ENCODE results near the gene PROZ. TPM values are rescaled to one million over a fixed set of nuclear protein-coding genes. Genes with fewer than 3 reads are reported as not detected.

The PROZ gene
- total and polyA plus RNA-seq, 3 experiments from 2014 or later = not detected

DNA sequence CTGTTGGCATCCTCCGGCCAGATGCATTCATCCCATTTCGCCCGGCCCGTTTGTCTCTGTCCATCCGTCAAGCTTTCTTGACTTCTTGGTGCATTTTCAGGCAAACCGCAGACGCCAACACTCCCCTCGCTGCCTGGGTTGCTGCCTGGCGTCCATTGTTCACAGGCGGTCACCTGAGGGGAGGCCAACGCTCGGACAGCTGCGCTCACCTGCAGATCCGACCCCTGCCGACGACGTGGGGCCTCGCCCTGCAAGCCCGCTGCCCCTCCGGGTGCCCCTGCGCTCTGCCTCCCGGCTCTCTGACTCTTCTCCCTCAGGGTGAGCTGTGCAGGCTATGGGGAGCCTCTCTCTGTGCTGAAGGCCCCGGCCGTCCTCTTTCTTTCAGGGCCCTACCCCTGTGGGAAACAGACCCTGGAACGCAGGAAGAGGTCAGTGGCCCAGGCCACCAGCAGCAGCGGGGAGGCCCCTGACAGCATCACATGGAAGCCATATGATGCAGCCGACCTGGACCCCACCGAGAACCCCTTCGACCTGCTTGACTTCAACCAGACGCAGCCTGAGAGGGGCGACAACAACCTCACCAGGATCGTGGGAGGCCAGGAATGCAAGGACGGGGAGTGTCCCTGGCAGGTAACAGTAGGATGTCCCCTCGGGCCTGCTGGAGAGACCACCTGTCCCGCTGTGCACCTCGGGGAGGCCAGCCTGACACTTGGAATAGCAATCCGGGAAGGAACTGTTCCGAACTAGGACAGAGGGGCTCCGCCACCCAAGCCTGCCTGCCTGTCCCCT, 14.8 kb upstream of the PROZ start:
- Mint-ChIP-seq H3K27me3 (peaks cover 9 to 14% of the 10 kb centered on the region in 2 donors), H3K9me3 (peaks cover 0 to 2% (median 0%) of the 10 kb centered on the region in 5 donors), H3K27ac (no peak overlapping the region), H3K36me3 (no peaks in the 10 kb centered on the region), H3K4me3 (no peak overlapping the region), H3K4me1 (no peaks in the 10 kb centered on the region)
- H3K4me1 ChIP-seq (ENCODE audit: insufficient read depth, low read length) = no peaks in the 10 kb centered on the region
- no peaks in the 10 kb centered on the region for H3K27me3 ChIP-seq (ENCODE audit: insufficient read depth, low read length, poor library complexity, severe bottlenecking)
- no peak overlapping the region for H3K27ac ChIP-seq (ENCODE audit: low read depth, low read length)
- ChIA-PET POLR2A (interaction anchor here (0.6 kb wide), 1 partner anchor 120 kb away, joined by 10 read pairs; no protein-coding TSS in a partner anchor), CTCF (interaction anchor here (0.5 kb wide), 1 partner anchor 55 kb away, joined by 3 read pairs; no protein-coding TSS in a partner anchor)
- H3K36me3 ChIP-seq (ENCODE audit: insufficient read depth, low read length) = no peaks in the 10 kb centered on the region
- no peaks in the 10 kb centered on the region for H3K9me3 ChIP-seq (ENCODE audit: low read length)
- no peak overlapping the region for H3K4me3 ChIP-seq (ENCODE audit: low read length)
- DNase-seq = no peak

DNA sequence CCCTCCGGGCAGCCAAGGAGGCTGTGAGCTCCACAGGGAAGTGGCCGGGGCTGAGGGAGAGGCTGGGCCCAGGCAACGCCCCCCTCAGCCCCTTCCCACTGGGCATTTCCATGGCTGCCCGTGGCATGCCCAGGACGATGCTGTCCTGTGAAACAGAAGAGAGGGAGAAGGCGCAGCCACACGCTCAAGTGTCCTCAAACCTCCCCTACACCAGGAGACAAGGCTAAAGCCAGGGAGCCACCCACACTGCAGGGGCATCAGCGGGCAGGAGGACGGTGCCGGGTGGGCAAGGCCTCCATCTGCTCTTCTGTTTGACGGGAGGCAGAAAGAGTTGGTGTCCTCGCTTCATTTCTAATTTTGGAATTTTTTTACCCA, 14.2 kb upstream of the PROZ start:
- ChIA-PET CTCF (interaction anchor here (0.5 kb wide), 1 partner anchor 55 kb away, joined by 3 read pairs; no protein-coding TSS in a partner anchor), POLR2A (no interaction called here)
- Mint-ChIP-seq H3K27ac (no peak overlapping the region), H3K9me3 (peaks cover 0 to 2% (median 0%) of the 10 kb centered on the region in 5 donors), H3K4me3 (no peak overlapping the region), H3K36me3 (no peaks in the 10 kb centered on the region), H3K4me1 (no peaks in the 10 kb centered on the region), H3K27me3 (peaks cover 9 to 11% of the 10 kb centered on the region in 2 donors)
- Histone ChIP-seq H3K4me3 (ENCODE audit: low read length) (no peak overlapping the region), H3K27ac (ENCODE audit: low read depth, low read length) (no peak overlapping the region), H3K36me3 (ENCODE audit: insufficient read depth, low read length) (no peaks in the 10 kb centered on the region), H3K27me3 (ENCODE audit: insufficient read depth, low read length, poor library complexity, severe bottlenecking) (no peaks in the 10 kb centered on the region), H3K9me3 (ENCODE audit: low read length) (no peaks in the 10 kb centered on the region), H3K4me1 (ENCODE audit: insufficient read depth, low read length) (no peaks in the 10 kb centered on the region)
- no peak for DNase-seq

- Mint-ChIP-seq H3K4me1 (no peaks in the 10 kb centered on the region), H3K9me3 (peaks cover 0 to 2% (median 0%) of the 10 kb centered on the region in 5 donors), H3K27me3 (peaks cover 9 to 11% of the 10 kb centered on the region in 2 donors), H3K36me3 (no peaks in the 10 kb centered on the region), H3K4me3 (no peak overlapping the region), H3K27ac (no peak overlapping the region)
- POLR2A ChIA-PET = no interaction called here
- no peak for DNase-seq
- no peaks in the 10 kb centered on the region for H3K9me3 ChIP-seq (ENCODE audit: low read length)
- H3K36me3 ChIP-seq (ENCODE audit: insufficient read depth, low read length) = no peaks in the 10 kb centered on the region
- no peak overlapping the region for H3K4me3 ChIP-seq (ENCODE audit: low read length)
- CTCF ChIA-PET = no interaction called here
- no peaks in the 10 kb centered on the region for H3K27me3 ChIP-seq (ENCODE audit: insufficient read depth, low read length, poor library complexity, severe bottlenecking)
- no peaks in the 10 kb centered on the region for H3K4me1 ChIP-seq (ENCODE audit: insufficient read depth, low read length)
- H3K27ac ChIP-seq (ENCODE audit: low read depth, low read length) = no peak overlapping the region
Observed at GRCh38 chr13:113145496-113145895, 13.0 kb upstream of the PROZ start.

DNA sequence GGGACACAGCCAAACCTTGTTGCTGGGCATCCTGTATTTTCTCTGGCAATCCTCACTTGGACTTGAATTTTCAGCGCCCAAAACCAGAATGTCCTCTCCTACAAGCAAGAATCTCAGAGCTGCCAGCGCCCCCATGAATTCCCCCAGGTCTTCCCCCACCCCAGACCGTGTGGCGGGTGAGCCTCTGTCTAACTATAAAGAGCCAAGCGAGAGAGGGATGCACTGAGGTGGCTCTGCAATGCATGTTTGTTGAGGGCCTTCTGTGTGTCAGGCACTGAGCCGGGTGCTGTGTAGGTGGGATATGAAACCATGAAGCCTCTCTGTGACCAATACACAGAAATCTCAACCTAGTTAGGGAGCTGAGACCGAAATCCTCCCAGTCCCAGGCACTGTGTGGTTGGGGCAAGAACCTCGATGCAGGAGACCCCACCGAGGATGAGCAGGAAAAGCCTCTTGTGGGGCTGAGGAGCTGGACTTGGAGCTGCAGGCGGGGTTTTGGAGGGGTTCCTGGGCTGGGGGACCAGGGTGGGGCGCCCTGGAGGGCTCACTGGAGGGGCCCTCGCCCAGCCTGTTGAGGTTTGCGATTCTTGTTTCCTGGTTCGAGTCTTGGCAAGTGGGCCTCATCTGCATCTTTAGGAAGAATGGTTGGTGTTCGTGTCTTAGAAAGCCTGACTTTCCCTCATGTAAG, 12.4 kb upstream of the PROZ start:
- Histone ChIP-seq H3K27me3 (ENCODE audit: insufficient read depth, low read length, poor library complexity, severe bottlenecking) (no peaks in the 10 kb centered on the region), H3K4me3 (ENCODE audit: low read length) (no peak overlapping the region), H3K4me1 (ENCODE audit: insufficient read depth, low read length) (no peaks in the 10 kb centered on the region), H3K27ac (ENCODE audit: low read depth, low read length) (no peak overlapping the region), H3K9me3 (ENCODE audit: low read length) (no peaks in the 10 kb centered on the region), H3K36me3 (ENCODE audit: insufficient read depth, low read length) (no peaks in the 10 kb centered on the region)
- Mint-ChIP-seq H3K27ac (no peak overlapping the region), H3K9me3 (peaks cover 0 to 2% (median 0%) of the 10 kb centered on the region in 5 donors), H3K27me3 (peaks cover 9 to 11% of the 10 kb centered on the region in 2 donors), H3K36me3 (no peaks in the 10 kb centered on the region), H3K4me1 (no peaks in the 10 kb centered on the region), H3K4me3 (no peak overlapping the region)
- POLR2A ChIA-PET = no interaction called here
- no peak for DNase-seq
- CTCF ChIA-PET = no interaction called here

- Histone ChIP-seq H3K4me1 (ENCODE audit: insufficient read depth, low read length) (no peaks in the 10 kb centered on the region), H3K36me3 (ENCODE audit: insufficient read depth, low read length) (no peaks in the 10 kb centered on the region), H3K4me3 (ENCODE audit: low read length) (no peak overlapping the region), H3K27me3 (ENCODE audit: insufficient read depth, low read length, poor library complexity, severe bottlenecking) (no peaks in the 10 kb centered on the region), H3K27ac (ENCODE audit: low read depth, low read length) (no peak overlapping the region), H3K9me3 (ENCODE audit: low read length) (no peaks in the 10 kb centered on the region)
- peak overlapping the region in 1 of 7 donors; percentile 52 for H3K4me3 Mint-ChIP-seq
- H3K27me3 Mint-ChIP-seq = peaks cover 9 to 11% of the 10 kb centered on the region in 2 donors
- POLR2A ChIA-PET = no interaction called here
- no peak overlapping the region for H3K27ac Mint-ChIP-seq
- H3K36me3 Mint-ChIP-seq = no peaks in the 10 kb centered on the region
- CTCF ChIA-PET = no interaction called here
- no peaks in the 10 kb centered on the region for H3K4me1 Mint-ChIP-seq
- no peak for DNase-seq
- peaks cover 0 to 2% (median 0%) of the 10 kb centered on the region in 5 donors for H3K9me3 Mint-ChIP-seq
Observed at GRCh38 chr13:113146750-113147149, 11.7 kb upstream of the PROZ start.

DNA sequence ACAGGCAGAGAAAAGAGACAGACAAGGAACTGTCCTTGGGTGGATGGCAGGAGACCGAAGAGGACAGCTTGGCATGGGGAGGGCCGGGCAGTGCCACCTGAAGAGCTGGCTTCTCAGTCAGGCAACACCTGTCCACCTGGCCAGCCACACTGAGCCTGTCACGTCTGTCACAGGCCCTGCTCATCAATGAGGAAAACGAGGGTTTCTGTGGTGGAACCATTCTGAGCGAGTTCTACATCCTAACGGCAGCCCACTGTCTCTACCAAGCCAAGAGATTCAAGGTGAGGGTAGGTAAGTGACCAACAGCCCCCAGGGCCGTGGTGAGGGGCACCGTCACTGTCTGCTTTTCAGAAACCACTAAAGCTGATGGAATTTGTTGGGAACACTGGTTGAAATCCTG, 11.2 kb upstream of the PROZ start:
- H3K4me1 ChIP-seq (ENCODE audit: insufficient read depth, low read length) = peaks cover 1% of the 10 kb centered on the region
- H3K9me3 ChIP-seq (ENCODE audit: low read length) = no peaks in the 10 kb centered on the region
- Mint-ChIP-seq H3K36me3 (no peaks in the 10 kb centered on the region), H3K27me3 (peaks cover 9 to 11% of the 10 kb centered on the region in 2 donors), H3K9me3 (peaks cover 0 to 2% (median 0%) of the 10 kb centered on the region in 5 donors), H3K27ac (no peak overlapping the region), H3K4me3 (peak overlapping the region in 1 of 7 donors; percentile 52), H3K4me1 (peaks cover 2% of the 10 kb centered on the region in 3 donors)
- no peak overlapping the region for H3K27ac ChIP-seq (ENCODE audit: low read depth, low read length)
- ChIA-PET CTCF (no interaction called here), POLR2A (no interaction called here)
- DNase-seq = no peak
- no peaks in the 10 kb centered on the region for H3K36me3 ChIP-seq (ENCODE audit: insufficient read depth, low read length)
- no peaks in the 10 kb centered on the region for H3K27me3 ChIP-seq (ENCODE audit: insufficient read depth, low read length, poor library complexity, severe bottlenecking)
- no peak overlapping the region for H3K4me3 ChIP-seq (ENCODE audit: low read length)

DNA sequence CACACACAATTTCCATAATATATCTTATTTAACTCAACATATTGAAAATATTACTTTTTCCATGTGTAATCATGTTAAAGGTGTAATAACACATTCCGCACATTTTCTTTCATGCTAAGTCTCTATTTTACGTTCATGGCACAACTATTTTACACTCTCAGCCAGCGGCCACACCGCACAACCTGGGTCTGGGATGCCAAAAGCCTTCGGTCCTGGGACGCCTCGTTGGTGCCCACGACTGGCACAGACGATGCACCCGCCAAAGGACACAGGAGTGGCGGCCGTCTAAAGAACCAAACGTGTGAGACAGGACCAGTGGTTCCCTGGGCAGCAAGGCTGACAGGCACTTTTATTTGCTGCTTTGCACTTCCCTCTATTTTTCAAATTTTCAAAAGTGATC, 10.0 kb upstream of the PROZ start:
- H3K27me3 ChIP-seq (ENCODE audit: insufficient read depth, low read length, poor library complexity, severe bottlenecking) = no peaks in the 10 kb centered on the region
- H3K27ac Mint-ChIP-seq = no peak overlapping the region
- H3K36me3 ChIP-seq (ENCODE audit: insufficient read depth, low read length) = no peaks in the 10 kb centered on the region
- H3K4me3 Mint-ChIP-seq = no peak overlapping the region
- no peak for DNase-seq
- no peaks in the 10 kb centered on the region for H3K36me3 Mint-ChIP-seq
- H3K4me1 ChIP-seq (ENCODE audit: insufficient read depth, low read length) = peaks cover 13% of the 10 kb centered on the region
- ChIA-PET CTCF (interaction anchor here (0.7 kb wide), 1 partner anchor 205 kb away, joined by 3 read pairs; no protein-coding TSS in a partner anchor), POLR2A (no interaction called here)
- H3K4me3 ChIP-seq (ENCODE audit: low read length) = no peak overlapping the region
- H3K9me3 Mint-ChIP-seq = peaks cover 0 to 2% (median 0%) of the 10 kb centered on the region in 5 donors
- H3K27ac ChIP-seq (ENCODE audit: low read depth, low read length) = no peak overlapping the region
- H3K27me3 Mint-ChIP-seq = peaks cover 9 to 11% of the 10 kb centered on the region in 2 donors
- H3K4me1 Mint-ChIP-seq = peaks cover 9 to 12% (median 10%) of the 10 kb centered on the region in 3 donors
- no peaks in the 10 kb centered on the region for H3K9me3 ChIP-seq (ENCODE audit: low read length)

DNA sequence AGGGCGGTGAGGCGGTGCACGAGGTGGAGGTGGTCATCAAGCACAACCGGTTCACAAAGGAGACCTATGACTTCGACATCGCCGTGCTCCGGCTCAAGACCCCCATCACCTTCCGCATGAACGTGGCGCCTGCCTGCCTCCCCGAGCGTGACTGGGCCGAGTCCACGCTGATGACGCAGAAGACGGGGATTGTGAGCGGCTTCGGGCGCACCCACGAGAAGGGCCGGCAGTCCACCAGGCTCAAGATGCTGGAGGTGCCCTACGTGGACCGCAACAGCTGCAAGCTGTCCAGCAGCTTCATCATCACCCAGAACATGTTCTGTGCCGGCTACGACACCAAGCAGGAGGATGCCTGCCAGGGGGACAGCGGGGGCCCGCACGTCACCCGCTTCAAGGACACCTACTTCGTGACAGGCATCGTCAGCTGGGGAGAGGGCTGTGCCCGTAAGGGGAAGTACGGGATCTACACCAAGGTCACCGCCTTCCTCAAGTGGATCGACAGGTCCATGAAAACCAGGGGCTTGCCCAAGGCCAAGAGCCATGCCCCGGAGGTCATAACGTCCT, 9.4 kb upstream of the PROZ start:
- Mint-ChIP-seq H3K9me3 (peaks cover 0 to 2% (median 0%) of the 10 kb centered on the region in 5 donors), H3K36me3 (no peaks in the 10 kb centered on the region), H3K4me3 (no peak overlapping the region), H3K4me1 (peaks cover 10 to 16% (median 13%) of the 10 kb centered on the region in 3 donors), H3K27ac (no peak overlapping the region), H3K27me3 (peaks cover 8 to 11% of the 10 kb centered on the region in 2 donors)
- Histone ChIP-seq H3K9me3 (ENCODE audit: low read length) (no peaks in the 10 kb centered on the region), H3K4me3 (ENCODE audit: low read length) (no peak overlapping the region), H3K4me1 (ENCODE audit: insufficient read depth, low read length) (peaks cover 14% of the 10 kb centered on the region), H3K36me3 (ENCODE audit: insufficient read depth, low read length) (no peaks in the 10 kb centered on the region), H3K27me3 (ENCODE audit: insufficient read depth, low read length, poor library complexity, severe bottlenecking) (no peaks in the 10 kb centered on the region), H3K27ac (ENCODE audit: low read depth, low read length) (no peak overlapping the region)
- POLR2A ChIA-PET = no interaction called here
- no peak for DNase-seq
- CTCF ChIA-PET = interaction anchor here (0.7 kb wide), 1 partner anchor 206 kb away, joined by 3 read pairs; no protein-coding TSS in a partner anchor

Measured in CD8-positive, alpha-beta memory T cell (primary cell).